GM21619 (cell line): ENCODE data around the gene STOX2.

ENCODE experiments used
- ATAC-seq: cut with Tn5 transposase; IDR thresholded peaks from one replicate; pipeline ENCODE4 v1.9.1; 2021; ENCODE audit not compliant: unreplicated experiment

STOX2 gene

DNA sequence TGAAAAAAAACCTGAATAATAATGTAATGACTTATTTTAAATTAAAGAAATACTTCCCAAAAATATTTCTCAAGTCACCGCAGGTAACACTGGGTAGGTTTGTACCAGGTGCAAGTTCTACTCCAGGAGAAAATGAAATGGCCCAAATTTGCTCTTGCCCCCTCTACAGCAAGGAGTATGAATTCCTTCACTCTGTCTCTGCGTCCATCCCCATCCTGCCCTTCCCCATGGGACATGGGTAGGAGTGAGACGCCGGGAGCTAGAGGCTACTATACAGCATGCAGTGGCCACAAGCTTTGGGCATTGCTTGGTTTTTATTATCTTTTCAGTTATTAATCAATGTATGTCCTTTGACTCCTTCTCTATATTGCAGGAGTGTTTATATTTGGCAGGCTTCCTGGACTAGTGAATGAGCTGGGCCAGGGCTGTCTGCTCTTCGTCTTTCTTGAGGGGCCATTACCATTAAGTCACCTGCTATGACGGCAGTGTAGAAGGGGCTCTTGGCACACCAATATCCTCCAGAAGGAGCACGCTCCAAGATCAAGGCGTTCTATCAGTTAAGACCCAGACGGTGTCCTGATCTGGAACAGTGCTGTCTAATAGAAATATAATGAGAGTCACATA is 162.9 kb downstream of the STOX2 start:
- ATAC-seq, result no peak
